H1 (cell line): ENCODE data around the gene MR1.

Experiments used
- EZH2 ChIP-seq: fragments of 200-600 bp; sonication (generic); IDR thresholded peaks from 2 replicates; pipeline ENCODE4 v1.7.1; 2012; ENCODE audit warnings: low read depth, mild to moderate bottlenecking, moderate library complexity, low read length, inconsistent platforms; ENCODE audit not compliant: severe bottlenecking
- POLR2AphosphoS5 ChIP-seq: IDR thresholded peaks from 2 replicates; pipeline ENCODE4 v1.6.1; 2011; ENCODE audit warnings: low read depth, low read length
- ZNF274 ChIP-seq: IDR thresholded peaks from 2 replicates; pipeline ENCODE4 v1.7.0; 2012; ENCODE audit warnings: low read length, borderline replicate concordance; ENCODE audit errors: extremely low read depth
- TF ChIP-seq, protein P1 (sequence below): IDR thresholded peaks from 2 replicates; pipeline ENCODE4 v1.6.1; 2012; ENCODE audit warnings: inconsistent platforms
- TF ChIP-seq, protein P2 (sequence below), 3 experiments: IDR thresholded peaks; 1 replicate in 2 of 3; 2 replicates in 1 of 3; pipeline versions ENCODE4 v1.5.1 to v1.6.1; 2011; ENCODE audit warnings: low read length in 3 of 3, mild to moderate bottlenecking in 3 of 3, inconsistent platforms in 2 of 3, low read depth in 1 of 3, moderate library complexity in 1 of 3; ENCODE audit not compliant: insufficient read depth in 1 of 3; ENCODE audit errors: control extremely low read depth in 1 of 3

DNA sequence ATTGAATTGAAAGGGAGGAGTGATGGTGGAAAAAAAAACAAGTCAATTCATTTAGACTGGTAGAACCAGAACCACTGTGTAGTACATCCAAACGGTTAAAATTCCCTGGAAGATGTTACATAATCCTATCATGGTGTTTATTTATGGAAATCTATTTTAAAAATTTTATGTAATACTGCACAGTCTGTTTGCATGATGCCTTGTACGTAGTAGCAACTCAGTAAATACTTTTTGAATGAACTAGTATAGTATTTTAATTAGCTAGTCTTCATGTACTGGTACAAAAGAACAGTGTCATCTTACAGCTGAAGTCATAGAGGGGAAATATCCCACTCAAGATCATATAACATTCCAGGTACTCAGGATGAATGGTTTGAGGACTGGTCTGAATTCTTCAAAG lies 27.7 kb downstream of the MR1 start:
- TF ChIP-seq ZNF274 (no peak), POLR2AphosphoS5 (no peak), EZH2 (no peak)
- TF ChIP-seq, protein P1, sequence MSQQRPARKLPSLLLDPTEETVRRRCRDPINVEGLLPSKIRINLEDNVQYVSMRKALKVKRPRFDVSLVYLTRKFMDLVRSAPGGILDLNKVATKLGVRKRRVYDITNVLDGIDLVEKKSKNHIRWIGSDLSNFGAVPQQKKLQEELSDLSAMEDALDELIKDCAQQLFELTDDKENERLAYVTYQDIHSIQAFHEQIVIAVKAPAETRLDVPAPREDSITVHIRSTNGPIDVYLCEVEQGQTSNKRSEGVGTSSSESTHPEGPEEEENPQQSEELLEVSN: no peak
- TF ChIP-seq, protein P2, sequence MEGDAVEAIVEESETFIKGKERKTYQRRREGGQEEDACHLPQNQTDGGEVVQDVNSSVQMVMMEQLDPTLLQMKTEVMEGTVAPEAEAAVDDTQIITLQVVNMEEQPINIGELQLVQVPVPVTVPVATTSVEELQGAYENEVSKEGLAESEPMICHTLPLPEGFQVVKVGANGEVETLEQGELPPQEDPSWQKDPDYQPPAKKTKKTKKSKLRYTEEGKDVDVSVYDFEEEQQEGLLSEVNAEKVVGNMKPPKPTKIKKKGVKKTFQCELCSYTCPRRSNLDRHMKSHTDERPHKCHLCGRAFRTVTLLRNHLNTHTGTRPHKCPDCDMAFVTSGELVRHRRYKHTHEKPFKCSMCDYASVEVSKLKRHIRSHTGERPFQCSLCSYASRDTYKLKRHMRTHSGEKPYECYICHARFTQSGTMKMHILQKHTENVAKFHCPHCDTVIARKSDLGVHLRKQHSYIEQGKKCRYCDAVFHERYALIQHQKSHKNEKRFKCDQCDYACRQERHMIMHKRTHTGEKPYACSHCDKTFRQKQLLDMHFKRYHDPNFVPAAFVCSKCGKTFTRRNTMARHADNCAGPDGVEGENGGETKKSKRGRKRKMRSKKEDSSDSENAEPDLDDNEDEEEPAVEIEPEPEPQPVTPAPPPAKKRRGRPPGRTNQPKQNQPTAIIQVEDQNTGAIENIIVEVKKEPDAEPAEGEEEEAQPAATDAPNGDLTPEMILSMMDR (IDR thresholded peaks at IDR 0.05; ENCODE audit: control extremely low read depth in 1 of 3, insufficient read depth in 1 of 3, low read depth in 1 of 3, low read length in 3 of 3): no peak
